Measurements from ENCODE around the gene LRP1. TPM values are rescaled to one million over a fixed set of nuclear protein-coding genes. Genes with fewer than 3 reads are reported as not detected.

The LRP1 gene
- total and polyA plus RNA-seq, 2 of the 13 experiments (the other 11 are each of a cell fraction or from before 2014, with no cell fraction given) = 14.7 to 30.8 TPM

DNA sequence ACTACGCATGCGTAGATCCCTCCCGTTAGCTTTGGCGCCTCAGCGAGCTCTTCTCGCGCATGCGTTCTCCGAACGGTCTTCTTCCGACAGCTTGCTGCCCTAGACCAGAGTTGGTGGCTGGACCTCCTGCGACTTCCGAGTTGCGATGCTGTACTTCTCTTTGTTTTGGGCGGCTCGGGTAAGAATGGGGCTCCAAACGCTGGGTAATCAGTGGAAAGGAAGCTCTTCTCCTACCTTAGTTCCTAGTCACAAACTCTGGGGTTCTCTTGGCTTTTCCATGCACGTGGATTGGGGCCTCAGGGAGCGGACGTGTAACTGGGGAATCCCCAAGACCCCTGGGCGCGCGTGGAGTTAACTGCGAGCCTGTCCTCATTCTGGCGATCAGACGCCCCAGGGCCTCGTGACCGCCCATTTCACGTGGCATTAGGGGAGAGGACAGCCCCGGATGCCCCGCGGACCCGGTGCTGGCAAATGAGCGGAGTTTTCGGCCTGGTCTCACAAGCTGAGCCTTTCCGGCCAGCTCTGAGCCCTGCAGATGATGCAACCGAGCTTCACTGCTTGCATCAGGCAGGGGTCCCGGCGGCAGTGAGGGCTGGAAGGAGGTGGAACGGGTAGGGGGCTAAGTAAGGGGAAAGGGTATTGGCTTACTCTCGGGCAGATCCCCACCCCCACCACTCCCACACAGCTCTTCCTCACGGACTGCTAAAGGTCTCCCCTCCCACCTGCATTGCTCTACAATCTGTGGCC is 101.5 kb downstream of the LRP1 start, which contains the start of gene SHMT2 (continued):
- TF ChIP-seq LRRFIP1 (CRISPR knock-in tag; conservative IDR thresholded peaks at IDR 0.05) (no peak), RBAK (CRISPR knock-in tag; IDR thresholded peaks at IDR 0.05) (no peak), CBFB (CRISPR knock-in tag; IDR thresholded peaks at IDR 0.05) (no peak), SMAD3 (CRISPR knock-in tag; IDR thresholded peaks at IDR 0.05) (no peak), HOXA3 (CRISPR knock-in tag; IDR thresholded peaks at IDR 0.05) (peak; percentile 63), ZNF180 (CRISPR knock-in tag; IDR thresholded peaks at IDR 0.05; ENCODE audit: borderline replicate concordance, low read depth) (no peak), ZNF121 (CRISPR knock-in tag; IDR thresholded peaks at IDR 0.05) (no peak), AFF4 (CRISPR knock-in tag; IDR thresholded peaks at IDR 0.05) (no peak), GTF3A (CRISPR knock-in tag; conservative IDR thresholded peaks at IDR 0.05) (no peak), ZNF616 (CRISPR knock-in tag; IDR thresholded peaks at IDR 0.05; ENCODE audit: low read depth) (no peak), ELF1 (CRISPR knock-in tag; IDR thresholded peaks at IDR 0.05) (peak; percentile 32; the same call in 1 of the 2 replicates), ZBTB38 (CRISPR knock-in tag; IDR thresholded peaks at IDR 0.05) (peak; percentile 79; the same call in 1 of the 2 replicates), MZF1 (CRISPR knock-in tag; IDR thresholded peaks at IDR 0.05; ENCODE audit: borderline replicate concordance) (no peak), KDM2A (CRISPR knock-in tag; IDR thresholded peaks at IDR 0.05; ENCODE audit: borderline replicate concordance, low read depth) (peak; percentile 82), CHCHD3 (CRISPR knock-in tag; IDR thresholded peaks at IDR 0.05) (0 out of 2 replicates have a peak, but pooled peaks have one; percentile 56), HDAC6 (IDR thresholded peaks at IDR 0.05; ENCODE audit: low read depth, low read length) (no peak), TSC22D2 (CRISPR knock-in tag; IDR thresholded peaks at IDR 0.05; ENCODE audit: borderline replicate concordance) (no peak), MIXL1 (CRISPR knock-in tag; IDR thresholded peaks at IDR 0.05) (no peak), NFKBIZ (CRISPR knock-in tag; IDR thresholded peaks at IDR 0.05) (0 out of 2 replicates have a peak, but pooled peaks have one; percentile 39), HNF4A (CRISPR knock-in tag; IDR thresholded peaks at IDR 0.05) (no peak)
- TF ChIP-seq, protein P1, sequence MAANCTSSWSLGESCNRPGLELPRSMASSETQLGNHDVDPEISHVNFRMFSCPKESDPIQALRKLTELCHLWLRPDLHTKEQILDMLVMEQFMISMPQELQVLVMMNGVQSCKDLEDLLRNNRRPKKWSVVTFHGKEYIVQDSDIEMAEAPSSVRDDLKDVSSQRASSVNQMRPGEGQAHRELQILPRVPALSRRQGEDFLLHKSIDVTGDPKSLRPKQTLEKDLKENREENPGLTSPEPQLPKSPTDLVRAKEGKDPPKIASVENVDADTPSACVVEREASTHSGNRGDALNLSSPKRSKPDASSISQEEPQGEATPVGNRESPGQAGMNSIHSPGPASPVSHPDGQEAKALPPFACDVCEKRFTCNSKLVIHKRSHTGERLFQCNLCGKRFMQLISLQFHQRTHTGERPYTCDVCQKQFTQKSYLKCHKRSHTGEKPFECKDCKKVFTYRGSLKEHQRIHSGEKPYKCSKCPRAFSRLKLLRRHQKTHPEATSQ (CRISPR knock-in tag; IDR thresholded peaks at IDR 0.05; ENCODE audit: borderline replicate concordance) = no peak
- TF ChIP-seq, protein P2, sequence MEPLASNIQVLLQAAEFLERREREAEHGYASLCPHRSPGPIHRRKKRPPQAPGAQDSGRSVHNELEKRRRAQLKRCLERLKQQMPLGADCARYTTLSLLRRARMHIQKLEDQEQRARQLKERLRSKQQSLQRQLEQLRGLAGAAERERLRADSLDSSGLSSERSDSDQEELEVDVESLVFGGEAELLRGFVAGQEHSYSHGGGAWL (CRISPR knock-in tag; IDR thresholded peaks at IDR 0.05) = peak; percentile 79; the same call in 1 of the 2 replicates

Data from HepG2 (cell line).